ENCODE measurements around the gene TAMALIN. TPM values are rescaled to one million over a fixed set of nuclear protein-coding genes. Genes with fewer than 3 reads are reported as not detected.
A peak's percentile ranks its signal among the peaks of the same experiment; 100 is the strongest.

TAMALIN gene
- total and polyA plus RNA-seq, 10 donors = 25.5 to 141 (median 45.2) TPM

DNA sequence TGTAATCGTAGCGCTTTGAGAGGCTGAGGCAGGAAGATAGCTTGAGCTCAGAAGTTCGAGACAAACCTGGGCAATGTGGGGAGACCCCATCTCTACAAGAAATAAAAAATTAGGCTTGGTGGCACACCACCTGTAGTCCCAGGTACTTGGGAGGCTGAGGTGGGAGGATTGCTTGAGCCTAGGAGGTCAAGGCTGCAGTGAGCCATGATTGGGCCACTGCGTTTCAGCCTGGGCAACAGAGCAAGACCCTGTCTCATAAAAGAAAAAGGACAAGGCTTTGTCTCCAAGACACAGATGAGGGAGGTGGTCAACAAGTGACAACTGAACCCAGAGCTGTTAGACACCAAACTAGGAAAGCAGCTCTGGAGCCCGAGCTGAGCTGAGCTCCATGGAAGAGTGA lies 14.5 kb upstream of the TAMALIN start:
- TF ChIP-seq, protein P1, sequence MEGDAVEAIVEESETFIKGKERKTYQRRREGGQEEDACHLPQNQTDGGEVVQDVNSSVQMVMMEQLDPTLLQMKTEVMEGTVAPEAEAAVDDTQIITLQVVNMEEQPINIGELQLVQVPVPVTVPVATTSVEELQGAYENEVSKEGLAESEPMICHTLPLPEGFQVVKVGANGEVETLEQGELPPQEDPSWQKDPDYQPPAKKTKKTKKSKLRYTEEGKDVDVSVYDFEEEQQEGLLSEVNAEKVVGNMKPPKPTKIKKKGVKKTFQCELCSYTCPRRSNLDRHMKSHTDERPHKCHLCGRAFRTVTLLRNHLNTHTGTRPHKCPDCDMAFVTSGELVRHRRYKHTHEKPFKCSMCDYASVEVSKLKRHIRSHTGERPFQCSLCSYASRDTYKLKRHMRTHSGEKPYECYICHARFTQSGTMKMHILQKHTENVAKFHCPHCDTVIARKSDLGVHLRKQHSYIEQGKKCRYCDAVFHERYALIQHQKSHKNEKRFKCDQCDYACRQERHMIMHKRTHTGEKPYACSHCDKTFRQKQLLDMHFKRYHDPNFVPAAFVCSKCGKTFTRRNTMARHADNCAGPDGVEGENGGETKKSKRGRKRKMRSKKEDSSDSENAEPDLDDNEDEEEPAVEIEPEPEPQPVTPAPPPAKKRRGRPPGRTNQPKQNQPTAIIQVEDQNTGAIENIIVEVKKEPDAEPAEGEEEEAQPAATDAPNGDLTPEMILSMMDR (IDR thresholded peaks at IDR 0.05 in 8 of 11, conservative IDR thresholded peaks at IDR 0.05 in 3 of 11) = no peak
- TF ChIP-seq POLR2A (IDR thresholded peaks at IDR 0.05) (no peak), POLR2AphosphoS5 (IDR thresholded peaks at IDR 0.05) (no peak)
- peak overlapping the region in 2 of 8 donors; percentile 29 to 87 for H3K27ac ChIP-seq
- intact Hi-C loops (cut with DNase I; ENCODE audit: low total_unique reads) = no loop called here
- H3K9me3 ChIP-seq = no peaks in the 10 kb centered on the region
- H3K4me3 ChIP-seq = no peak overlapping the region
- H3K4me1 ChIP-seq = peaks cover 0 to 33% (median 7%) of the 10 kb centered on the region in 6 donors
- no peak for DNase-seq
- H3K36me3 ChIP-seq = peaks cover 0 to 81% (median 25%) of the 10 kb centered on the region in 6 donors
- 88 to 94% (median 91%) methylated on average over 5 of the region's 5 CpGs for WGBS, 5 donors
- no peaks in the 10 kb centered on the region for H3K27me3 ChIP-seq (replicated peaks in 1 of 7)

DNA sequence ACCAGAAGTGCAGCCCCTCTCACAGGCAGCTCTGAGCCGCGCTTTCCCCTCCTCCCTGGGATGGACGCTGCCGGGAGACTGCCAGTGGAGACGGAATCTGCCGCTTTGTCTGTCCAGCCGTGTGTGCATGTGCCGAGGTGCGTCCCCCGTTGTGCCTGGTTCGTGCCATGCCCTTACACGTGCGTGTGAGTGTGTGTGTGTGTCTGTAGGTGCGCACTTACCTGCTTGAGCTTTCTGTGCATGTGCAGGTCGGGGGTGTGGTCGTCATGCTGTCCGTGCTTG lies 12.3 kb upstream of the TAMALIN start:
- Histone ChIP-seq H3K4me1 (peaks cover 0 to 29% (median 7%) of the 10 kb centered on the region in 6 donors), H3K27me3 (replicated peaks in 1 of 7) (no peaks in the 10 kb centered on the region), H3K27ac (no peak overlapping the region), H3K9me3 (no peaks in the 10 kb centered on the region), H3K36me3 (peaks cover 0 to 82% (median 25%) of the 10 kb centered on the region in 6 donors), H3K4me3 (no peak overlapping the region)
- WGBS, 5 donors = 91 to 97% (median 93%) methylated on average over 8 to 17 of the region's 17 CpGs
- DNase-seq = no peak
- intact Hi-C loops (cut with DNase I; ENCODE audit: low total_unique reads) = no loop called here
- peak in 1 of 3 donors; percentile 35 for TF ChIP-seq POLR2AphosphoS5 (IDR thresholded peaks at IDR 0.05)
- TF ChIP-seq POLR2A (IDR thresholded peaks at IDR 0.05) = no peak

DNA sequence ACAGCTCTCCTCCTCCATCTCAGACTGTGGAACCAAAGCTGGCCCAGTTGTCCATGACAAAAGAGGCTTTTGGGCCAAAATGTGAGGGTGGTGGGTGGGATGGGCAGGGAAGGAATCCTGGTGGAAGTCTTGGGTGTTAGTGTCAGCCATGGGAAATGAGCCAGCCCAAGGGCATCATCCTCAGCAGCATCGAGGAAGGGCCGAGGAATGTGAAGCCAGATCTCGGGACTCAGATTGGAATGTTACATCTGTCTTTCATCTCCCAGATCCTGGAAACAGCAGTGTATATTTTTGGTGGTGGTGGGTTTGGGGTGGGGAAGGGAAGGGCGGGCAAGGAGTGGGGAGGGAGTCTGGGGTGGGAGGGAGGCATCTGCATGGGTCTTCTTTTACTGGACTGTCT lies 11.8 kb upstream of the TAMALIN start:
- H3K27ac ChIP-seq = no peak overlapping the region
- no peaks in the 10 kb centered on the region for H3K9me3 ChIP-seq
- DNase-seq = no peak
- intact Hi-C loops (cut with DNase I; ENCODE audit: low total_unique reads) = no loop called here
- H3K27me3 ChIP-seq (replicated peaks in 1 of 7) = no peaks in the 10 kb centered on the region
- TF ChIP-seq POLR2A (IDR thresholded peaks at IDR 0.05) = no peak
- TF ChIP-seq POLR2AphosphoS5 (IDR thresholded peaks at IDR 0.05) = no peak
- TF ChIP-seq, protein P1 (IDR thresholded peaks at IDR 0.05 in 8 of 11, conservative IDR thresholded peaks at IDR 0.05 in 3 of 11) = no peak
- peaks cover 0 to 82% (median 25%) of the 10 kb centered on the region in 6 donors for H3K36me3 ChIP-seq
- WGBS, 5 donors = 86 to 89% (median 88%) methylated on average over 4 of the region's 4 CpGs
- peaks cover 0 to 26% (median 7%) of the 10 kb centered on the region in 6 donors for H3K4me1 ChIP-seq
- H3K4me3 ChIP-seq = no peak overlapping the region

DNA sequence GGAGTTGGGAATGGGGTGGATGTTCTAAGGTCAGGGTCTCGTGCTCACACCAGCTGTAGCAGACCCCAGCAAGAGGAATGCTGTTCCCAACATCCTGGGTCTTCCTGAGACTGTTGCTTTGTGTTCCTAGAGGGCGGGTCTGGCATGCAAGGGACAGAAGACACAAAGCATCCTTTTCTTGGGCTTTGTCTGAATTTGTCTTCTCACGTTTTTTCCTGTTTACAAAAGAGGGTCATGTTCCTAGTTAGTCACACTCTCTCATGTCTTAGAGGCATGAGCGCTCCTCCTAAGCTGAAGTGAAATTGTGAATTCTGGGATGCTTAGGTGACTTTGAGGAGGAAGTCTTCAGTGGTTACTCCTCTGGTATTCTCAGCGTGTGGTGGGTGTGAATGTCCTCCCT lies 9.6 kb upstream of the TAMALIN start:
- TF ChIP-seq, protein P1 (IDR thresholded peaks at IDR 0.05 in 8 of 11, conservative IDR thresholded peaks at IDR 0.05 in 3 of 11) = no peak
- no peak for TF ChIP-seq POLR2A (IDR thresholded peaks at IDR 0.05)
- TF ChIP-seq POLR2AphosphoS5 (IDR thresholded peaks at IDR 0.05) = no peak
- Histone ChIP-seq H3K4me1 (peaks cover 0 to 17% (median 7%) of the 10 kb centered on the region in 6 donors), H3K9me3 (no peaks in the 10 kb centered on the region), H3K27me3 (replicated peaks in 1 of 7) (no peaks in the 10 kb centered on the region), H3K4me3 (no peak overlapping the region), H3K27ac (no peak overlapping the region), H3K36me3 (peaks cover 0 to 74% (median 21%) of the 10 kb centered on the region in 6 donors)
- DNase-seq = no peak
- intact Hi-C loops (cut with DNase I; ENCODE audit: low total_unique reads) = no loop called here
- WGBS, 5 donors = 76 to 93% (median 86%) methylated on average over 5 of the region's 5 CpGs

Measured in spleen (tissue), 11 donors.